ENCODE data around the gene CNNM2. TPM values are rescaled to one million over a fixed set of nuclear protein-coding genes. Genes with fewer than 3 reads are reported as not detected.

CNNM2 gene
- polyA plus RNA-seq, 1 of the 3 experiments (the other 2 are of a cell fraction), result 4.0 TPM

- no peak for TF ChIP-seq USF1 (IDR thresholded peaks at IDR 0.05; ENCODE audit: borderline replicate concordance, low read depth)
Measured at GRCh38 chr10:102965311-102965851, 47.3 kb downstream of the CNNM2 start (continued).

GRCh38 chr10:102967123-102967522, 49.0 kb downstream of the CNNM2 start:
- TF ChIP-seq IRF3 (IDR thresholded peaks at IDR 0.05; ENCODE audit: low read depth, low read length) (no peak), FOXM1 (IDR thresholded peaks at IDR 0.05; ENCODE audit: low read depth) (no peak), TCF12 (IDR thresholded peaks at IDR 0.05) (no peak), CHD2 (IDR thresholded peaks at IDR 0.05; ENCODE audit: low read length, partially characterized antibody) (no peak), YY1 (IDR thresholded peaks at IDR 0.05; ENCODE audit: low read depth) (no peak), REST (IDR thresholded peaks at IDR 0.05; ENCODE audit: low read depth, low read length) (no peak)
- H3K27me3 ChIP-seq (ENCODE audit: insufficient read depth), result no peaks in the 10 kb centered on the region
- H3K79me2 ChIP-seq (ENCODE audit: insufficient read depth), result no peaks in the 10 kb centered on the region
- H4K20me1 ChIP-seq (ENCODE audit: insufficient read depth), result no peaks in the 10 kb centered on the region
- ChIA-PET CTCF (no interaction called here), POLR2A (no interaction called here)
- no peaks in the 10 kb centered on the region for H3K36me3 ChIP-seq (replicated peaks in 1 of 2; ENCODE audit: control insufficient read depth in 1 of 2, insufficient read depth in 2 of 2, low read length in 1 of 2)
- H3K4me2 ChIP-seq, result no peak overlapping the region
- peaks cover 7 to 14% of the 10 kb centered on the region in 2 experiments; a peak in 2 of 4 replicates for H3K4me1 ChIP-seq (ENCODE audit: control insufficient read depth in 1 of 2, insufficient read depth in 2 of 2, low read depth in 1 of 2, low read length in 1 of 2)
- H3K9me2 ChIP-seq, result no peaks in the 10 kb centered on the region
- H3K9me3 ChIP-seq, result no peaks in the 10 kb centered on the region
- H3F3A ChIP-seq (replicated peaks; ENCODE audit: insufficient read depth), result no peaks in the 10 kb centered on the region
- DNase-seq, result no peak
- no peak overlapping the region for H3K27ac ChIP-seq (ENCODE audit: low read depth in 2 of 2, low read length in 1 of 2)
- no peak overlapping the region for H3K4me3 ChIP-seq (ENCODE audit: low read depth in 2 of 2, low read length in 1 of 2)
- H2AFZ ChIP-seq (ENCODE audit: low read depth), result no peak overlapping the region
- no peak overlapping the region for H3K9ac ChIP-seq

- POLR2A ChIA-PET, result interaction anchor here (0.5 kb wide), 1 partner anchor 48 kb away, joined by 3 read pairs; no protein-coding TSS in a partner anchor
- peaks cover 0 to under 1% of the 10 kb centered on the region in 2 experiments; a peak in 1 of 4 replicates for H3K4me1 ChIP-seq (ENCODE audit: control insufficient read depth in 1 of 2, insufficient read depth in 2 of 2, low read depth in 1 of 2, low read length in 1 of 2)
- TF ChIP-seq CHD2 (IDR thresholded peaks at IDR 0.05; ENCODE audit: low read length, partially characterized antibody), result no peak
- no peak for TF ChIP-seq USF1 (IDR thresholded peaks at IDR 0.05; ENCODE audit: borderline replicate concordance, low read depth)
- no peak for TF ChIP-seq RAD21 (IDR thresholded peaks at IDR 0.05; ENCODE audit: low read length)
- no peak for TF ChIP-seq POLR2AphosphoS5 (IDR thresholded peaks at IDR 0.05; ENCODE audit: low read depth, low read length)
- no peak for TF ChIP-seq RFX5 (IDR thresholded peaks at IDR 0.05; ENCODE audit: low read length)
- no peak for TF ChIP-seq TAF1 (IDR thresholded peaks at IDR 0.05; ENCODE audit: borderline replicate concordance, low read depth, low read length)
- TF ChIP-seq YY1 (IDR thresholded peaks at IDR 0.05; ENCODE audit: low read depth), result no peak
- TF ChIP-seq CTCF (IDR thresholded peaks at IDR 0.05), result no peak
- no peak for TF ChIP-seq MAX (IDR thresholded peaks at IDR 0.05; ENCODE audit: low read depth)
- no peak for TF ChIP-seq GATA2 (CRISPR knock-in tag; IDR thresholded peaks at IDR 0.05)
Measured at GRCh38 chr10:102970562-102971340, 52.7 kb downstream of the CNNM2 start.

More at GRCh38 chr10:102970562-102971340, 52.7 kb downstream of the CNNM2 start:
- CTCF ChIA-PET, result interaction anchor here (0.8 kb wide), 1 partner anchor 51 kb away, joined by 3 read pairs; no protein-coding TSS in a partner anchor
- no peaks in the 10 kb centered on the region for H3K9me3 ChIP-seq
- H3K4me3 ChIP-seq (ENCODE audit: low read depth in 2 of 2, low read length in 1 of 2), result no peak overlapping the region
- H4K20me1 ChIP-seq (ENCODE audit: insufficient read depth), result no peaks in the 10 kb centered on the region
- H3K79me2 ChIP-seq (ENCODE audit: insufficient read depth), result no peaks in the 10 kb centered on the region
- no peak overlapping the region for H3K27ac ChIP-seq (ENCODE audit: low read depth in 2 of 2, low read length in 1 of 2)
- H2AFZ ChIP-seq (ENCODE audit: low read depth), result no peak overlapping the region
- H3K4me2 ChIP-seq, result no peak overlapping the region
- H3K27me3 ChIP-seq (ENCODE audit: insufficient read depth), result no peaks in the 10 kb centered on the region
- H3K9me2 ChIP-seq, result no peaks in the 10 kb centered on the region
- no peaks in the 10 kb centered on the region for H3K36me3 ChIP-seq (replicated peaks in 1 of 2; ENCODE audit: control insufficient read depth in 1 of 2, insufficient read depth in 2 of 2, low read length in 1 of 2)
- H3K9ac ChIP-seq, result no peak overlapping the region
- H3F3A ChIP-seq (replicated peaks; ENCODE audit: insufficient read depth), result no peaks in the 10 kb centered on the region
- 76% methylated on average over 1 of the region's 1 CpG for WGBS (ENCODE audit: low lambda C conversion rate)
- DNase-seq, result no peak

All from SK-N-SH (cell line).